Germinal center (tissue), 1 donor: ENCODE data around the gene ARHGEF4.

Experiments
- DNase-seq: peaks from one replicate; pipeline ENCODE4 v3.0.0; 2012; ENCODE audit warnings: mixed read lengths, low spot score

Gene ARHGEF4

DNA sequence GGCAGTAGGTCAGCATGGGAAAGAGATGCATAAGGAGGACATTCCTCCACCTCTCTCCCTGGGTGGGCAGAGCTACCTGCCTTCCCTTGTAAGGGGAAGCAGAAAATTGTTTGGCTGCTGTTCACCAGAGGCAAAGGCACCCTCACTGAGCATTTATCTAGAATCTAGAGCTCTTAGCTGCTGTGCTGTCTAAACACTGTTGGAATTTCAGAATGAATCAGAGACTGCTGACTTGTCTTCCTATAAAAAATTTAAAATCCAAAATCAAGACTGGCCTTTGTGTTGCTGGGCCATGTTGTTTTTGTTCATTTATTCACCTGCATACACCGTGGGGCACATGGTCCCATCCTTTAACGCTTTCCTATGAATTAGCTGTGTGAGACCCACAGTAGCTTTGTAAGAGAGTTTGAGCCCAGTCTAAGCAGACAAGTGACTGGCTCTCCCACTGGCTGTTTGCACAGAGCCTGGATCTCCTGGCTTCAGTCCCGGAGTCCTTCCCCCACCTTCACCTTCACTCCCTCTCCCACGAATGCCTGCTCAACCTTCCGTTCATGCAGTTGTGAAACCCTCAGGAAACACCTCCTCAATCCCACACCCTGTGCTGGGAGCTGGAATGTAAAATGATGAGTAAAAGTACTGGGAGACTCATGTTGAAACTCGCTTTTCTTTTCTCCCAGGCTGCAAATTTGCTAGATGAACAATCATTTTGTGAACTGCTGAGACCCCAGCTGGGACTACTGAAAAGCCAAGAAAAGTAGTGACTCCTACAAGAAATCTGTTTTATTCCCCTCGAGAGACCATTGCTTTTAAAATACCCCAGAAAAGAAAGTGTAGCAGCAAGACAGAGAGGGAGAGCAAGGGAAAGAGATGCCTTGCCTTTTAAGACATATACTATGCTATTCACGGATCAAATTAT, 180.4 kb downstream of the ARHGEF4 start:
- DNase-seq, result no peak

DNA sequence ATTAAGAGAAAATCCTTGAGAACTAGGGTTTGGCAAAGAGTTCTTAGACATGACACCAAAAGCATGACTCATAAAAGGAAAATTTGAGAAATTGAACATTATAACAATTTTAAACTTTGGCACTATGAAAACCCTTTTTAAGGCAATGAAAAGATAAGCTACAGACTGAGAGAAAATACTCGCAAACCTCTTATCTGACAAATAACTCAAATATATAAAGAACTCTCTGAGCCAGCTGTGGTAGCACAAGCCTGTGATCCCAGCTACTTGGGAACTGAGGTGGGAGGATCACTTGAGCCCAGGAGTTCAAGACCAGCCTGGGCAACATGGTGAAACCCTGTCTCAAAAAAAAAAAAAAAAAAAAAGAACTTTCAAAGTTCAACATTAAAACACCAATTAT, 186.0 kb downstream of the ARHGEF4 start:
- DNase-seq, result no peak

GRCh38 chr2:131023758-131024157, 187.0 kb downstream of the ARHGEF4 start:
- no peak for DNase-seq

DNA sequence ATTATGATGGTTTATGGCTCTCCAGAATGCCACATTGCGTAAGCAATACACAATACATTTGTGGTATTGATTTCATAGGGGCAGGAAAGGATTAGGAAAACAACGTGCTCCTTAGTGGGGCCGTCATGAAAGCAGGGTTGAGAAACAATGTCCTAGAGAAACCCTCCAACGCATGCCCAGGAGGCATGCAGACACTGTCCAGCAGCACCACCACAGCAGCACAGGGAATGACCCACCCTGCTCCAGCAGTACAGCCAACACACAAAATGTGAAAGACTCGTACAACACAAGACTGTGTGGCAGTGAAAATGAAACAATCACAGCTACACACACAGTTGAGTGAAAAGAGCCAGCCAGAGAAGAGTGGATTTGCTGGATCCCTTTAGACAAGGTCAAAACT, 190.2 kb downstream of the ARHGEF4 start:
- no peak for DNase-seq

- DNase-seq, result no peak
These were observed 191.1 kb downstream of the ARHGEF4 start for GRCh38 chr2:131027566-131028528.

DNA sequence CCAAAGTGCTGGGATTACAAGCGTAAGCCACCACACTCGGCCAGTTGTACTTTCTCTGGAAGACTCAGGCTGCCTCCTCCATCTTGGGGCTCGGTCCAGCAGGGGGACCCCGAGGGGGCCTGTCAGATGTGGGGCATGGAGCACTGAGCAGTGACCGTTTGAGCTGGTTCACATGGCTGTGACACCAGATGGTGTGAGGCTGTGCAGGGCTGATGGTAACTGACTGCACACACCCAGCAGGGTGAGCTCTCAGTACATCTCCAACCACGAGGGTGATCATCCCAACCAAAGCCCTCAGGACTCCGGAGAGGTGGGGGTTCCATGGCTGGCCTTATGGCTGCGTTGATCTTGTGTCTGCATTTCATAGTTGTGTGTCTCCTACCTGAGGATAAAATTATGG, 193.1 kb downstream of the ARHGEF4 start:
- no peak for DNase-seq

GRCh38 chr2:131030478-131030971, 193.8 kb downstream of the ARHGEF4 start:
- no peak for DNase-seq

GRCh38 chr2:131031431-131031841, 194.7 kb downstream of the ARHGEF4 start:
- no peak for DNase-seq

DNA sequence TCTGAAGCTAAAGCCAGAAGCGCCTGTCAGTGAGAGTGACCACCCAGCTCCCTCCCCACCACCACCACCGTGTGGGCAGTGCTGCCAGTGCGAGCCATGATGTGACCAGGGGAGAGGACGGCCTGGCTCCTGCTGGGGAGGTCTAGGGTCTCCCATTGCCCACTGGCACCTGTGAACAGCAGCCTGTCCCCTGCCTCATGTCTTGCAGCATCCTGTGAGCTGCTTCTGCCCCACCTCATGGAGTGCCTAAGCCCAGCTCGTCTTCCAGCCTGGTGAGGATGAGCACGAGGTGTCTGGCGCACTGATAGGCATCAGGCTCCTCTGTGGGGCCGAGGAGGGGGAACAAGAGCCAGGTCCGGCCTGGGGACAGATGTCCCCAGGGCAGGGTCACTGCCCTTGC, 195.2 kb downstream of the ARHGEF4 start:
- DNase-seq, result no peak

DNA sequence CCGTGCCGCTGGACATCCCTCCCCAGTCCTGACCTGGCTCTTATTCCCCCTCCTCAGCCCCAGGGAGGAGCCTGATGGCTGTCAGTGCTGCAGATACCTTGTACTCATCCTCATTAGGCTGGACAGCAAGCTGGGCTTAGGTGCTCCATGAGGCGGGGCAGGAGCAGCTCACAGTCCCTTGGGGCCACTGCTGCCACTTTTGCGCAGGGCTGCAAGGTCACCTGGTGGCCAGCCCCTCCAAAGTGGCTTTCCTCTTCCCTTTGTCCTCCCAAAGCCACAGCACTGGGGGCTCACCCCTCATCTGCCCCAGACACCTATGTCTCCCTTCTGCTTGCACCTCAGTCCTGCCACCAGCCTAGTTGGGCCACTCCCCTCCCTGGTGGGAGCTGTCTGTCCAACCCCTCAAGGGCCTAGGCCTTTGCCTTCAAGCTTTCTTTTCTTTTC, 195.7 kb downstream of the ARHGEF4 start:
- no peak for DNase-seq

DNA sequence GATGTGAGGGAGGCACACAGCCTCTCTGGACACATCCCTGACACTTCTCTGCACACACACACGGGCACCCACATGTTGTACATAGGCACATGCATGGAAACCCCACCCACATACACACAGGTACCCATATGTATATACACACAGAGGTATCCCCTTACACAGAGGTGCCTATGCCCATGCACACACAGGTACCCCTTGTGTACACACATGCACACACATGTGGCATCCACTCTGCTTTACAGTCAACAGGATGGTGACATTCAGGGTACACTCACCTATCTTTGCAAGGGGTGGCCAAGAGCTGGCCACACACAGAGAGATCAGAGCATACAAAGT, 197.0 kb downstream of the ARHGEF4 start:
- DNase-seq, result no peak

- DNase-seq, result no peak
These were observed 197.7 kb downstream of the ARHGEF4 start for GRCh38 chr2:131034122-131035051.

DNA sequence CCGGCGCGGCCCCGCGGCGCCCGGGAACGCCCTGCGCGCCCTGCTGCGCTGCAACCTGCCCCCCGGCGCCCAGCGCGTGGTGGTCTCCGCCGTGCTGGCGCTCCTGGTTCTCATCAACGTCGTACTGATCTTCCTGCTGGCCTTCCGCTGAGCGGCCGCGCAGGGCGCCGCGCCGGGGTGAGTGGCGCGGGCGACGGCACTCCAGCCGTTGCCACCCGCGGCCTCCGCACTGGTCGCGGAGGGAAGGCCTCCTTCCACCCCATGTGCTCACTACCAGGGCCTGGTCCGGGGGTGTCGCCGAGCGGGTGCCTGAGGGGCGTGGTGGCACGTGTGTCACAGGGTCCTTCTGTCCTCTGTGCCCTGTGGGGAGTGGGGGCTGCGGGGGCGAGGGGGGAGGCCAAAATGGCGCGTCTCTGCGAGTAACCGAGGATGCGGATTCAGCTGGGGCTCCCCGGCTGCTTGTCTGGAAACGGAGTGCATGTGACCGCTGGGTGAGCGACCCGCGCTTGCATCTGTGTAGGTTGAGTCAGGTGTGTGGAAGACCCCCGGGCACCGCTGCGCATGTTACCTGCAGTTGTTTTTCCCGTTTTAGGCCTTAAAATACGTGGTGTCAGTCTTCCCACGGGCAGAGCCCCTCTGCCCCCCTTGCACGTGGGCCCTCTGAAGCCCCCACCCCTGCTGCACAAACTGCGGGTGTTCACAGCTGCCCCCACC, 198.6 kb downstream of the ARHGEF4 start:
- DNase-seq, result no peak

DNA sequence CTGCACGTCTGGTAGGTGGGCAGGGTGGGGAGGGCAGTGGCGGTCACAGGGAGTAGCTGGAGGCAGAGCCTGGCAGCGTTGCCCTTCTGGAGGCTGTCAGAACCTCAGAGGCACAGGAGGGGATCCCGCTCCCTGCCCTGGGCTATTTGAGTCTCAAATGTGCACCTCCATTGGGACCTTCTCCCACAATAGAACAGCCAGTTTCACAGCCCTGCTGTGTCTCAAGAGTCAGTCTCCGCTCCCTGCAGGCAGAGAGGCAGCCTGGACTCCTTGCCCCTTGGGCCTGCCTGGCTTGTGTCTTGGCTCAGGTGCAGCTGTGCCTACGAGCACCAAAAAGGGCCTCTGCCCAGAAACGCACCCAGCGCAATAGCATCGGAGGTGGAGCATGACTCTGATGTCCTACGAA, 199.1 kb downstream of the ARHGEF4 start:
- no peak for DNase-seq

DNA sequence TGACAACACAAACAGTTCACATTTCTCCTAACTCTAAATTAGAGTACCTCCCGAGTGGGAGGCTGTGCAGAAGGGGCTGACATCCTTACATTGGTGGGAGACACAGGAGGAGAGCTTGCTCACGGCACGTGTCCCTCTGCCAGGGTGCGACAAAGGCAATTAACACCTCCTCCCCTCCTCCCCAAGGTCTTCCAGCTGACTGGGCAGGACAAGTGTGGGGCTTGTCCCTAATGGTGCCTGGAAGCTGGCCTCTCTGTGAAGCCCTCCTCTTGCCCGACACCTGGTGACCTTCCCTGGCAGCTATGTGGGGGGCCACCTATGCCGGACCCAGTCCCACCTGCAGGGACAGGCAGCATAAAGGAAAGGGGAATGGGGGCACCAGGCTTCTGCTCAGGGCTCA, 199.6 kb downstream of the ARHGEF4 start:
- no peak for DNase-seq

- no peak for DNase-seq
These were observed 200.1 kb downstream of the ARHGEF4 start for GRCh38 chr2:131036696-131037397.

- DNase-seq, result no peak
These were observed 200.9 kb downstream of the ARHGEF4 start for GRCh38 chr2:131037398-131038257.

DNA sequence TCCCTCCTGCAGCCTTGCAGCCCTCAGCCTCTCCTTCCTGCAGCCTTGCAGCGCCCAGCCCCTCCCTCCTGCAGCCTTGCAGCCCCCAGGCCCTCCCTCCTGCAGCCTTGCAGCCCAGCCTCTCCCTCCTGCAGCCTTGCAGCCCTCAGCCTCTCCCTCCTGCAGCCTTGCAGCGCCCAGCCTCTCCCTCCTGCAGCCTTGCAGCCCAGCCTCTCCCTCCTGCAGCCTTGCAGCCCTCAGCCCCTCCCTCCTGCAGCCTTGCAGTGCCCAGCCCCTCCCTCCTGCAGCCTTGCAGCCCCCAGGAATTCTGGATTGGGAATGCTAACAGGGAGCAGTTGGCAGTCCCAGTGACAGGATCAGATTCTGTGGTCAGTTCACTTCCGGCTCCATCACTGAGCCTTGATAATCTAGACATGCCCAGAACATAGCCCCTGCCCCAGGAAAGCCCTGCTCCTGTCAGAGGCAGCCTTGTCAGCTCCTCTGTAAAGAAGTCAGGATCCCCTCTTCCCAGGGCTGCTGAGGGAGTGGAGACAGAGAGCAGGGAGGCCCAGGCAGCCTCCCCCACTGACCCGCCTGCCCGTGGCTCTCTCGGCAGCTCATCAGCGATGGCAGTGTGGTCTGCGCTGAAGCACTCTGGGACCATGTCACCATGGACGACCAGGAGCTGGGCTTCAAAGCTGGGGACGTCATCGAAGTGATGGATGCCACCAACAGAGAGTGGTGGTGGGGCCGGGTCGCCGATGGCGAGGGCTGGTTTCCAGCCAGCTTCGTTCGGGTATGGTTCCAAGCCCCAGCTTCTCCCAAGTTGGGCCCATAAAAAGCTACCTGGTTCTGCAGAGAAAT, 201.8 kb downstream of the ARHGEF4 start:
- DNase-seq, result no peak
